Measurements from ENCODE around the gene ABCA7. TPM values are rescaled to one million over a fixed set of nuclear protein-coding genes. Genes with fewer than 3 reads are reported as not detected.

Gene ABCA7
- total and polyA plus RNA-seq, 2 of the 13 experiments (the other 11 are each of a cell fraction or from before 2014, with no cell fraction given), result 4.4 to 32.4 TPM

DNA sequence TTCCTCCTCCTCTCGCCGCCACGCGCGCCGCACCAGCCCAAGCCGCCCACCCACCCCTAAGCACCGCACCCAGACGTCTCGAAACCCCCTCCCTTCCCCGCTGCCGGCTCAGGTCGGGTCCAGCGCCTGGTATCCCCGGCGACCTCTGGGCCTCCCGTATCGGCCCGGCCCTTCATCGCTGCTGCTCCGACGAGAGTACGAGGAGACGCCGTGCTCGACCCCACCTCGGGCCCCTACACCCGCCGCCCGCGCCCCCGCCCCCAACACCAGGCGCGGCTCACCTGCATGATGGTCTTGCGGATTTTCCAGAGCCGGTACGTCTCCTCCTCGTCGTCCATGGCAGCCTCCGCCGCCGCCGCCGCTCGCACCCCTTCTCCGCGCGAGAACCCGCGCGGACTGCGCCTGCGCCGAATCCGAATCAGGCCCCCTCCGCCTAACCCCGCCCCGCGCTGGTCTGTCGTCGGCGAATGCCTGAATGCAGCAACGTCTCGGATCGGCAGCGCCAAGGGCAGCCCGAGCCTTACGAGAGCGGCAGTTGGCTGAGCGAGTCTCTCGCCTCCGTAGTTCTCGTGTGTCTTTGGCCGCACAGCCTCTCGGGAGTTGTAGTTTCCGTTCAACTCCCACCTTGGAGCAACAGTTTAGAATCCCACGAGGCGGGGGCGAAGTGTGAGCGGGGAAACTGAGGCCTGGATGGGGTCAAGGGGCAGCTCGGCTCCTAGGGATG is 55.2 kb downstream of the ABCA7 start, which contains the start of gene POLR2E (continued):
- TF ChIP-seq, protein P1, sequence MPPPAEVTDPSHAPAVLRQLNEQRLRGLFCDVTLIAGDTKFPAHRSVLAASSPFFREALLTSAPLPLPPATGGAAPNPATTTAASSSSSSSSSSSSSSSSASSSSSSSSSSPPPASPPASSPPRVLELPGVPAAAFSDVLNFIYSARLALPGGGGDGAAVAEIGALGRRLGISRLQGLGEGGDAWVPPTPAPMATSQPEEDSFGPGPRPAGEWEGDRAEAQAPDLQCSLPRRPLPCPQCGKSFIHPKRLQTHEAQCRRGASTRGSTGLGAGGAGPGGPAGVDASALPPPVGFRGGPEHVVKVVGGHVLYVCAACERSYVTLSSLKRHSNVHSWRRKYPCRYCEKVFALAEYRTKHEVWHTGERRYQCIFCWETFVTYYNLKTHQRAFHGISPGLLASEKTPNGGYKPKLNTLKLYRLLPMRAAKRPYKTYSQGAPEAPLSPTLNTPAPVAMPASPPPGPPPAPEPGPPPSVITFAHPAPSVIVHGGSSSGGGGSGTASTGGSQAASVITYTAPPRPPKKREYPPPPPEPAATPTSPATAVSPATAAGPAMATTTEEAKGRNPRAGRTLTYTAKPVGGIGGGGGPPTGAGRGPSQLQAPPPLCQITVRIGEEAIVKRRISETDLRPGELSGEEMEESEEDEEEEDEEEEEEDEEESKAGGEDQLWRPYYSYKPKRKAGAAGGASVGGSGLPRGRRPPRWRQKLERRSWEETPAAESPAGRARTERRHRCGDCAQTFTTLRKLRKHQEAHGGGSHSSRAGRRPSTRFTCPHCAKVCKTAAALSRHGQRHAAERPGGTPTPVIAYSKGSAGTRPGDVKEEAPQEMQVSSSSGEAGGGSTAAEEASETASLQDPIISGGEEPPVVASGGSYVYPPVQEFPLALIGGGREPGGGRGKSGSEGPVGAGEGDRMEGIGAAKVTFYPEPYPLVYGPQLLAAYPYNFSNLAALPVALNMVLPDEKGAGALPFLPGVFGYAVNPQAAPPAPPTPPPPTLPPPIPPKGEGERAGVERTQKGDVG (CRISPR knock-in tag; IDR thresholded peaks at IDR 0.05; ENCODE audit: borderline replicate concordance), result no peak; the same call in 1 of the 2 replicates
- no peak for TF ChIP-seq GABPA (IDR thresholded peaks at IDR 0.05; ENCODE audit: low read depth, low read length)
- peak; percentile 68 for TF ChIP-seq GABPA (CRISPR knock-in tag; IDR thresholded peaks at IDR 0.05; ENCODE audit: low read depth)
- TF ChIP-seq, protein P2, sequence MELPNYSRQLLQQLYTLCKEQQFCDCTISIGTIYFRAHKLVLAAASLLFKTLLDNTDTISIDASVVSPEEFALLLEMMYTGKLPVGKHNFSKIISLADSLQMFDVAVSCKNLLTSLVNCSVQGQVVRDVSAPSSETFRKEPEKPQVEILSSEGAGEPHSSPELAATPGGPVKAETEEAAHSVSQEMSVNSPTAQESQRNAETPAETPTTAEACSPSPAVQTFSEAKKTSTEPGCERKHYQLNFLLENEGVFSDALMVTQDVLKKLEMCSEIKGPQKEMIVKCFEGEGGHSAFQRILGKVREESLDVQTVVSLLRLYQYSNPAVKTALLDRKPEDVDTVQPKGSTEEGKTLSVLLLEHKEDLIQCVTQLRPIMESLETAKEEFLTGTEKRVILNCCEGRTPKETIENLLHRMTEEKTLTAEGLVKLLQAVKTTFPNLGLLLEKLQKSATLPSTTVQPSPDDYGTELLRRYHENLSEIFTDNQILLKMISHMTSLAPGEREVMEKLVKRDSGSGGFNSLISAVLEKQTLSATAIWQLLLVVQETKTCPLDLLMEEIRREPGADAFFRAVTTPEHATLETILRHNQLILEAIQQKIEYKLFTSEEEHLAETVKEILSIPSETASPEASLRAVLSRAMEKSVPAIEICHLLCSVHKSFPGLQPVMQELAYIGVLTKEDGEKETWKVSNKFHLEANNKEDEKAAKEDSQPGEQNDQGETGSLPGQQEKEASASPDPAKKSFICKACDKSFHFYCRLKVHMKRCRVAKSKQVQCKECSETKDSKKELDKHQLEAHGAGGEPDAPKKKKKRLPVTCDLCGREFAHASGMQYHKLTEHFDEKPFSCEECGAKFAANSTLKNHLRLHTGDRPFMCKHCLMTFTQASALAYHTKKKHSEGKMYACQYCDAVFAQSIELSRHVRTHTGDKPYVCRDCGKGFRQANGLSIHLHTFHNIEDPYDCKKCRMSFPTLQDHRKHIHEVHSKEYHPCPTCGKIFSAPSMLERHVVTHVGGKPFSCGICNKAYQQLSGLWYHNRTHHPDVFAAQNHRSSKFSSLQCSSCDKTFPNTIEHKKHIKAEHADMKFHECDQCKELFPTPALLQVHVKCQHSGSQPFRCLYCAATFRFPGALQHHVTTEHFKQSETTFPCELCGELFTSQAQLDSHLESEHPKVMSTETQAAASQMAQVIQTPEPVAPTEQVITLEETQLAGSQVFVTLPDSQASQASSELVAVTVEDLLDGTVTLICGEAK (IDR thresholded peaks at IDR 0.05), result no peak
- TF ChIP-seq, protein P2 (CRISPR knock-in tag; IDR thresholded peaks at IDR 0.05), result no peak; the same call in 1 of the 2 replicates
- TF ChIP-seq, protein P3, sequence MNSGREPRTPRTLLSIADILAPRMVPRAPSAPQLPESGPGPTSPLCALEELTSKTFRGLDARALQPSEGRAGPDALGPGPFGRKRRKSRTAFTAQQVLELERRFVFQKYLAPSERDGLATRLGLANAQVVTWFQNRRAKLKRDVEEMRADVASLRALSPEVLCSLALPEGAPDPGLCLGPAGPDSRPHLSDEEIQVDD (CRISPR knock-in tag; IDR thresholded peaks at IDR 0.05; ENCODE audit: borderline replicate concordance), result no peak
- TF ChIP-seq IKZF4 (CRISPR knock-in tag; IDR thresholded peaks at IDR 0.05; ENCODE audit: borderline replicate concordance, low read depth, not compliant biosample characterization), result no peak
- peak; percentile 53 for TF ChIP-seq RXRA (CRISPR knock-in tag; IDR thresholded peaks at IDR 0.05)
- no peak for TF ChIP-seq REL (CRISPR knock-in tag; conservative IDR thresholded peaks at IDR 0.05)
- TF ChIP-seq ZNF12 (CRISPR knock-in tag; IDR thresholded peaks at IDR 0.05), result no peak
- TF ChIP-seq ZNF451 (CRISPR knock-in tag; IDR thresholded peaks at IDR 0.05), result no peak
- TF ChIP-seq ISX (CRISPR knock-in tag; conservative IDR thresholded peaks at IDR 0.05), result no peak
- no peak for TF ChIP-seq DDIT3 (CRISPR knock-in tag; IDR thresholded peaks at IDR 0.05)
- TF ChIP-seq ZNF790 (CRISPR knock-in tag; IDR thresholded peaks at IDR 0.05; ENCODE audit: borderline replicate concordance), result no peak
- TF ChIP-seq, protein P4, sequence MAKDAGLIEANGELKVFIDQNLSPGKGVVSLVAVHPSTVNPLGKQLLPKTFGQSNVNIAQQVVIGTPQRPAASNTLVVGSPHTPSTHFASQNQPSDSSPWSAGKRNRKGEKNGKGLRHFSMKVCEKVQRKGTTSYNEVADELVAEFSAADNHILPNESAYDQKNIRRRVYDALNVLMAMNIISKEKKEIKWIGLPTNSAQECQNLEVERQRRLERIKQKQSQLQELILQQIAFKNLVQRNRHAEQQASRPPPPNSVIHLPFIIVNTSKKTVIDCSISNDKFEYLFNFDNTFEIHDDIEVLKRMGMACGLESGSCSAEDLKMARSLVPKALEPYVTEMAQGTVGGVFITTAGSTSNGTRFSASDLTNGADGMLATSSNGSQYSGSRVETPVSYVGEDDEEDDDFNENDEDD (CRISPR knock-in tag; IDR thresholded peaks at IDR 0.05; ENCODE audit: borderline replicate concordance), result peak; percentile 47; the same call in 1 of the 2 replicates

Measured in HepG2 (cell line).